Loucy (cell line): ENCODE results near the gene AK2.
"Not testable (repeated sequence)": the region's sequence is repeated elsewhere in the genome, so short reads cannot be mapped to it uniquely, and the experiment has no call there.

Source experiments
- H2AFZ ChIP-seq: fragments of 200-600 bp; sonication (generic); 2 replicates; pipeline ENCODE4 v1.6.0; 2016; ENCODE audit warnings: antibody characterized with exemption, mild to moderate bottlenecking, low read length, moderate library complexity
- H3F3A ChIP-seq: fragments of 200-600 bp; 2 replicates; pipeline ENCODE4 v1.6.0; 2016; ENCODE audit warnings: antibody characterized with exemption, low read depth, mild to moderate bottlenecking
- H3K27me3 ChIP-seq: fragments of 200-600 bp; sonication (generic); 2 replicates; pipeline ENCODE4 v1.6.1; 2014; ENCODE audit warnings: low read length, mild to moderate bottlenecking; ENCODE audit not compliant: insufficient read depth, poor library complexity, severe bottlenecking
- H3K36me3 ChIP-seq: fragments of 200-600 bp; sonication (generic); 2 replicates; pipeline ENCODE4 v1.6.1; 2016; ENCODE audit warnings: low read length; ENCODE audit not compliant: insufficient read depth
- H3K4me1 ChIP-seq: fragments of 200-600 bp; sonication (generic); 2 replicates; pipeline ENCODE4 v1.5.1; 2014; ENCODE audit warnings: low read length, mild to moderate bottlenecking; ENCODE audit not compliant: insufficient read depth, poor library complexity, severe bottlenecking
- H3K4me2 ChIP-seq: fragments of 200-600 bp; sonication (generic); 2 replicates; pipeline ENCODE4 v1.6.0; 2014; ENCODE audit warnings: antibody characterized with exemption, low read length, low read depth, mild to moderate bottlenecking; ENCODE audit not compliant: poor library complexity, severe bottlenecking
- H3K4me3 ChIP-seq: fragments of 200-600 bp; sonication (generic); 2 replicates; pipeline ENCODE4 v1.5.1; 2014; ENCODE audit warnings: low read length, mild to moderate bottlenecking, mixed read lengths; ENCODE audit not compliant: poor library complexity, severe bottlenecking
- H3K79me2 ChIP-seq: fragments of 200-600 bp; sonication (generic); 2 replicates; pipeline ENCODE4 v1.6.1; 2014; ENCODE audit warnings: low read length; ENCODE audit not compliant: insufficient read depth
- H3K9ac ChIP-seq: fragments of 200-600 bp; sonication (generic); 2 replicates; pipeline ENCODE4 v1.6.0; 2014; ENCODE audit warnings: mild to moderate bottlenecking, low read depth, low read length, moderate library complexity; ENCODE audit not compliant: poor library complexity, severe bottlenecking
- H3K9me2 ChIP-seq: fragments of 200-600 bp; sonication (generic); replicated peaks from 2 replicates; pipeline ENCODE4 v1.6.1; 2016; ENCODE audit warnings: low read depth, low read length, mixed read lengths
- H3K9me3 ChIP-seq: fragments of 200-600 bp; sonication (generic); 2 replicates; pipeline ENCODE4 v1.6.1; 2014; ENCODE audit warnings: mild to moderate bottlenecking, antibody characterized with exemption, low read length, low read depth; ENCODE audit not compliant: insufficient read depth
- H4K20me1 ChIP-seq: fragments of 200-600 bp; sonication (generic); 2 replicates; pipeline ENCODE4 v1.6.0; 2014; ENCODE audit warnings: antibody characterized with exemption, low read length, mild to moderate bottlenecking; ENCODE audit not compliant: insufficient read depth, poor library complexity, severe bottlenecking
- EZH2phosphoT487 ChIP-seq: fragments of 200-600 bp; IDR thresholded peaks from 2 replicates; pipeline ENCODE4 v1.6.1; 2018; ENCODE audit warnings: antibody characterized with exemption, mild to moderate bottlenecking, moderate library complexity, borderline replicate concordance
- TF ChIP-seq, protein P1 (sequence below): fragments of 200-600 bp; sonication (generic); conservative IDR thresholded peaks from 2 replicates; pipeline ENCODE4 v1.5.1; 2014; ENCODE audit warnings: mild to moderate bottlenecking, antibody characterized with exemption, low read length

AK2 gene

DNA sequence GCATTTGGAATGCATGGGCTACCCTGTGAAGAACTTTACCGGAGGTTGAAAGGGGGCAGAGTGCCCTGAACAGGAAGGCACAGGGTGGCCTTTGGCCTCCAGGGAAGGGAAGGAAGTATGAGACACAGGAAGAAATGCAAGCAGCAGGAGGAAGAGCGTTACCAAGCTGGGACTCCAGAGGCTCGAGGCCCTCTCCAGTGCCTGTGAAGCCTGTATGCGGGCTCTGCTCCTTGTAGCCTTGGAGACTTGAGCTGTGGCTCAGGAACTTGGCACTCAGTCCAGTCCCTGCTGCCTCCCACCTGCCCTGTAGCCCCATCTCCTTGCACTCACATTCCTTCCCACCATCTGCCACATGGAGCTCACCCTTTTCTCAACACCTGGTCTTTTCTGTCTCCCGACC, 38.6 kb downstream of the AK2 start:
- H2AFZ ChIP-seq, result 0 out of 2 replicates have a peak overlapping the region, but pooled peaks have one; percentile 0
- TF ChIP-seq EZH2phosphoT487, result no peak
- TF ChIP-seq, protein P1, sequence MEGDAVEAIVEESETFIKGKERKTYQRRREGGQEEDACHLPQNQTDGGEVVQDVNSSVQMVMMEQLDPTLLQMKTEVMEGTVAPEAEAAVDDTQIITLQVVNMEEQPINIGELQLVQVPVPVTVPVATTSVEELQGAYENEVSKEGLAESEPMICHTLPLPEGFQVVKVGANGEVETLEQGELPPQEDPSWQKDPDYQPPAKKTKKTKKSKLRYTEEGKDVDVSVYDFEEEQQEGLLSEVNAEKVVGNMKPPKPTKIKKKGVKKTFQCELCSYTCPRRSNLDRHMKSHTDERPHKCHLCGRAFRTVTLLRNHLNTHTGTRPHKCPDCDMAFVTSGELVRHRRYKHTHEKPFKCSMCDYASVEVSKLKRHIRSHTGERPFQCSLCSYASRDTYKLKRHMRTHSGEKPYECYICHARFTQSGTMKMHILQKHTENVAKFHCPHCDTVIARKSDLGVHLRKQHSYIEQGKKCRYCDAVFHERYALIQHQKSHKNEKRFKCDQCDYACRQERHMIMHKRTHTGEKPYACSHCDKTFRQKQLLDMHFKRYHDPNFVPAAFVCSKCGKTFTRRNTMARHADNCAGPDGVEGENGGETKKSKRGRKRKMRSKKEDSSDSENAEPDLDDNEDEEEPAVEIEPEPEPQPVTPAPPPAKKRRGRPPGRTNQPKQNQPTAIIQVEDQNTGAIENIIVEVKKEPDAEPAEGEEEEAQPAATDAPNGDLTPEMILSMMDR, result no peak
- H3F3A ChIP-seq, result no peaks in the 10 kb centered on the region
- peak overlapping the region; percentile 2 for H3K9ac ChIP-seq
- H3K79me2 ChIP-seq, result no peaks in the 10 kb centered on the region
- peaks cover 14% of the 10 kb centered on the region for H3K4me1 ChIP-seq
- no peaks in the 10 kb centered on the region for H3K27me3 ChIP-seq
- no peaks in the 10 kb centered on the region for H3K9me2 ChIP-seq
- no peaks in the 10 kb centered on the region for H3K9me3 ChIP-seq
- peak overlapping the region; percentile 0 for H3K4me3 ChIP-seq
- H4K20me1 ChIP-seq, result no peaks in the 10 kb centered on the region
- peak overlapping the region; percentile 33 for H3K4me2 ChIP-seq
- H3K36me3 ChIP-seq, result no peaks in the 10 kb centered on the region

DNA sequence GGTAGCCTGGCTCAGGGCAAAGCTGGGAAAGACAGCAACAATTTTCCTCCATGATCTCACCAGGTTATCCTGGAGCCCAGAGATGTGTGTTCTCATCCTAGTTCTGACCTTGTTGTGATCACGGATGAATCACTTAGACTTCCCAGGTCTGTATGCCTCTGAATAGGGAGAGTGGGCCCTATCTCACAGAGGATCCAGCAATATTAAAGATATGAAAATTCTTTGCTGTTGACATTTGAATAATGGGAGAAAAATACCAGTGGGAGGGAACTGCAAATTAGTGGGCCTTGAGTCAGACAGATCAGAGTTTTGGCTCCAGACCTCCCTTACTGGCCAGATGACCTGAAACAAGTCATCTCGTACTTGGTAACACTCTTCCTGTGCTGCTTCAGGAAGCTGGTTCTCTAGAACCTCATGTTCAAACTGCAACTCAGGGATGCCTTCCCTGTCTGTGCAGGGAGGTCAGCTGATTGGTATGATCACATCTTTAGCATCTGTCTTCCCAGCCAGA, 39.2 kb downstream of the AK2 start:
- Histone ChIP-seq H3K4me3 (no peak overlapping the region), H4K20me1 (no peaks in the 10 kb centered on the region), H3K9me3 (no peaks in the 10 kb centered on the region), H3K79me2 (no peaks in the 10 kb centered on the region), H3K9ac (peak overlapping the region; percentile 2), H2AFZ (no peak overlapping the region), H3K4me2 (peak overlapping the region; percentile 33), H3K9me2 (no peaks in the 10 kb centered on the region), H3K4me1 (peaks cover 21% of the 10 kb centered on the region), H3F3A (no peaks in the 10 kb centered on the region), H3K27me3 (no peaks in the 10 kb centered on the region), H3K36me3 (no peaks in the 10 kb centered on the region)
- no peak for TF ChIP-seq EZH2phosphoT487
- TF ChIP-seq, protein P1, result no peak

DNA sequence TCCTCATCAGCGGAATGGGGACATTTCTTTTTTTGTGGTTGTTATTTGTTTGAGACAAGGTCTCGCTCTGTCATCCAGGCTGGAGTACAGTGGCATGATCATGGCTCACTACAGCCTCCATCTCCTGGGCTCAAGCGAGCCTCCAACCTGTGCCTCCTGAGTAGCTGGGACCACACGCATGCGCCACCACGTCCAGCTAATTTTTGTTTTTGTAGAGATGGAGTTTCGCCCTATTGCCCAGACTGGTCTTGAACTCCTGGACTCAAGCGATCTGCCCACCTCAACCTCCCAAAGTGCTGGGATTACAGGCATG, 43.4 kb downstream of the AK2 start:
- H3K4me1 ChIP-seq, result peaks cover 40% of the 10 kb centered on the region

More for the DNA sequence above, 43.4 kb downstream of the AK2 start:
- H2AFZ ChIP-seq, H4K20me1 ChIP-seq, H3K79me2 ChIP-seq, H3K36me3 ChIP-seq, H3K4me2 ChIP-seq, H3K27me3 ChIP-seq, H3K9ac ChIP-seq, H3F3A ChIP-seq, H3K4me3 ChIP-seq, H3K9me3 ChIP-seq, H3K9me2 ChIP-seq: not testable (repeated sequence)
